HG03575 (cell line): ENCODE data around the gene HELT.
"Not testable (repeated sequence)": the region's sequence is repeated elsewhere in the genome, so short reads cannot be mapped to it uniquely, and the experiment has no call there.

Experiments used
- ATAC-seq: cut with Tn5 transposase; IDR thresholded peaks from one replicate; pipeline ENCODE4 v1.9.1; 2021; ENCODE audit not compliant: unreplicated experiment, insufficient number of reproducible peaks, low FRiP score; ENCODE audit errors: extremely low read depth

HELT gene

DNA sequence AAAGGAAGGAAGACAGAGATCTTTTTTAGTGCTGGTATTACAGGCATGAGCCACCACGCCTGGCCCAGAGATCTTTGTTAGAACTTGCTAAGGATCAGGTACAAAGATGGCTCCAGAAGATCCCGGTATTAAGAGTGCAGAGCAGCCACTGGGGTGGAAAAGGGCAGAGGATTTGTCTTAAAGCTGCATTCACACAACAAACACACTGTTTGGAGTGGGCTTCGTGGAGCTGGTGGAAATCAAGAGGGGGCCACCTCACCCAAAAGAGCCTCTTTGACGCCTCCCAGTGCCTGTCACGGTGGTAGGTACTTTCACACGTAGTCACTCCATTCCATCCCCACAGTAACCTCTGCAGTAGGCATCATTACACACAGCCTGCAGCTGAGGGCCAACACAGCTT, 13.3 kb downstream of the HELT start:
- ATAC-seq = no peak

DNA sequence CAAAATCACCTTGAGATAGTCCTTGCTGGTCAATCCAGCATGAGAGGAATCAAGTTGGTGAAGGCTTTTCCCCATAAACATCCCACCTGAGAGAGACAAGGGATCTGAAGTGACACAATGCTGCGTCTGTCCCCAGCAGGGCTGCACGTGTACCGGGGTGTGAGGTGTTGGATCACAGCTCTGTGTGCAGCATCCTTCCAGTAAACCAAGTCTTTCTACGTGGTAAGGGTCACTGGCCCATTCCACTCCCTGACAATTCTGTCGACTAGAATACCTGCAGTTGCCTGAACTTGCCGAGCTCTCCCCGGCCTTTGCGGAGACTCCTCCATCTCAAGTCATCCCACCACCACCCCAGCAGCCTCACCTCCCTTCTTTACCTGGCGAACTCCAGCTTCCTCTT, 14.8 kb downstream of the HELT start:
- ATAC-seq = no peak

DNA sequence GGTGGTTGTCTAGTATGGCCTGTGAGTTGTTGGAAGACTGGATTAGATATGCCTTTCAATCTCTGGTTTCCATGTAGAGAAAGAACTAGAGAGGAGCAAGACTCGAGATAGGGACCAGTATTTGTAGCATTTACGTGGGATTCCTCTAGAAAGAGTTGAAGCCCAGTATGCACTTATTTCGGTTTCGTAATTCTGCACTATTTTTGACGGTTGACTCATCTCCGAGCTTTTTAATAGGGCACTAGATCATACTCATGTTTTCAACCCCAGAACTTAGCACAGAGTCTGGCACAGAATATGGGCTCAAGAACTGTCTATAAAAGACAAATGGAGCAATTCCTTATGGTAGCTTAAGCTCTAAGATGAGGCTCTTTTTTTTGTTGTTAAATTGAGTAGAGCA, 15.7 kb downstream of the HELT start:
- no peak for ATAC-seq

DNA sequence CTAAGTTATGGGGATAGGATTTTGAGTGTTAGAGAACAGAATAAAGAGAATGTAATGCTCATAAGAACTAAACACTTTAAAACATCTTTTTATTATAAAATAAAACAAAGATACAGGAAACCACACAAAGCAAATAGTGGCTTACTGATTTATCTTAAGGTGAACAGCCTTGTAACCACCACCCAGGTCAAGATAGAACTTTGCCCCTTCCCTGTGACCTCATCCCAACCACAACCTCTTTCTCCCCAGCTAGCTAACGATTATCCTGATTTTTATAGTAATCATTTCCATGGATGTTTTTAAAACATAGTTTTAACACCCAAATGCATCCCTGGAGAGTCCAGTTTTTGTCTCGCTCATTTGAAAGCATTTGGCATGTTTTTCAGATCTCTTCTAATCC, 17.0 kb downstream of the HELT start:
- ATAC-seq = no peak

DNA sequence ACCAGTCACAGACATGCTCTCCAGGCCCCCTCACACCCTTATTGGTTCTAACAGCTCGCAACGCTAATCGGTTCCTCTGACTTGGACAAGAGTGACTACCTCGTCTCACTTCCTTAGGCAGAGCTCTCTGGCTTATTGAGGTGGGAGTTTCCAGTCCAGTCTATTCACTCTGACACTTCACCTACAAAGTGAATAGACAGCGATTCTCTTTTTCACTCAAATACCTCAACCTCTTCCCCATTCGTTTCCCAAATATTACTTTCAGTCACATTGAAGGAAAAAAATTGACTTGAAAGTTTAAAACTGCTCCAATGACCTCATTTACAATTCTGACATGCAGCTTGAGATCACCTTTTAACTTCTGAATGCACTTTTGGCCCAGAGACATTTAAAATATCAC, 17.7 kb downstream of the HELT start:
- no peak for ATAC-seq

DNA sequence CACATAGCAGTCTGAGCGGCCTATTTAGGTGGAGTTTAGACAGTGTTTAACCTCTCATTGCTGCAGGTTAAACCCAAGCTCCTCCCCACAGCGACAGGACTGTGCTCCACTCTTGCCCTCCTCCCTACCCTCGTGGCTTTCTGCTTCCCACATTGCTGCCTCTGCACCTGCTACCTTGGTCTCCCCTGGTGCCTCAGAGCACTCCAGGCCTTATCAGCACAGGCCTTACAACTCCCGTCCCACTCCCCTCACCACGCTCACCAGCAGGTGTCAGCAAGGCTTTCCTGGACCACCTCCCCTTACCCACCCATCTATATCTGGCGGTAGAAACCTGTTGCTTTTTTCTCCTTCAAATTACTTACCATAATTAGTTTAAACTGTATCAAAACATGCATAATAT, 18.6 kb downstream of the HELT start:
- ATAC-seq = no peak

DNA sequence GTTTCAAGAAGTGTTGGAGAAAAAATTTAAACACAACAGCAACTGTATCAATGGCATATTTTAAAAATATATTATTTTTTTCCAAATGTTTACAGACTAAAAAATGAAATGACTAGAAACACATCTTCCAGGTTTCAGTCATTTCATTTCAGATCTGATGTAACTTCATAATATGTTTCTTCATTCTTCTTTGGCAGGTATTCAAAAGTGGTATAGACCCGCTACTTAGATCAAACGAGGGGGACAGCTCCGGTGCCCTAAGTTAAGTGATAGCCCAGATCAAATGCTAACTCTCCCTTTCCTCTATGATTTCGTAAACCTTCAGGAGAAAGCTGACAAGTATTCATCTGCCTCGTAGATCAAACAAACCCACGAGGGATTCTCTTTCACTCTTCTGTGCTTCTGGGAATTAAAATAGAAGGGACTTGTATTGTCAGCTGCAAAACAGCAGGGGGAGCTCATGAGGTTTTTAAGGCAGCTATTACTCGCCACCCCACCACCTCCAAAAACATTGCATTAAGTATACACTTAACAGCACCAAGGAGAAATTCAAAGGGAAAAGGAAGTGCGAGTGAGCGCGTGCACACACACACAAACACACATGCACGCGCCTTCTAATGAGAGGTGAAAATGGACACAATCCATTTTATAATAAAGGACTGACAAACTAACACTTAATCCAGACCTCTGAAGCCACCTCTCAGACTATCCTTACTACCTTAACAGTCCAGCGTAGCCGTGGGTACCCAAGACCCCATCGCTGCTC, 21.4 kb downstream of the HELT start:
- ATAC-seq = peak; percentile 53

DNA sequence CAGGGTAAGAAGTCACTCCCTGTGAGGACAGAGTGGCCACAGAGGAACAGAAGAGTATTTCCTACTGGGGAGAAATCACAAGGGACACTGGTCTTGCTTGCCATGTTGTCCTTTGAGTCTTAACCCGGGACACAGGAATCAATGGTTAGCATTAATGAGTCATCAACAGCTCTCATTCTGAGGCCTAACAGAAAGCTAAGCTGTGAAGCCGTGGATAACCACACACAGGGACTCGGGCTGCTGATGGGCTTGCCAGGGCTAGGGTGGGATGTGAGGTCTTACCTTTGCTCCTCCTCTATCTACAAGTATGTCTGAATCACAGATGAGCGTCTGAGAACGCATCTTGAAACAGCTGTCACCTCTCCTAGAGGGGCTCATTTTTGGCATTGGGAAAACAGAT, 22.2 kb downstream of the HELT start:
- no peak for ATAC-seq

DNA sequence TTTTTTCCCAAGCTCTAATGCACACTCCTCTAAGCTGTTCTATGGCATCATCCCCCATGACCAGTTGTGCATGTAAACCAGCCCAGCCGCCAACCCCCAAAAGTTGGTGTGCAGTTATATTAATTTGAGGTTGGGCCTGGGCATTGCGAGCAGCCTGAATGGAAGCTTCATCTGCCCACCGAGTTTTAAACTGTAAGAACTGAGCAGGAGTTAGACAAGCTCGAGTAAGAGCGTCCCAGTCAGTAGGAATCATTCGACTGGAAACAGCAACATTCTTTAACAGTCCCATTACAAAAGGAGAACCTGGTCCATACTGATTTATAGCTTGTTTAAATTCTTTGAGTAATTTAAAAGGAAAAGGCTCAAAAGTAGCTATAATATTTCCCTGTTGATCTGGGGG, 32.0 kb downstream of the HELT start:
- not testable (repeated sequence) for ATAC-seq

DNA sequence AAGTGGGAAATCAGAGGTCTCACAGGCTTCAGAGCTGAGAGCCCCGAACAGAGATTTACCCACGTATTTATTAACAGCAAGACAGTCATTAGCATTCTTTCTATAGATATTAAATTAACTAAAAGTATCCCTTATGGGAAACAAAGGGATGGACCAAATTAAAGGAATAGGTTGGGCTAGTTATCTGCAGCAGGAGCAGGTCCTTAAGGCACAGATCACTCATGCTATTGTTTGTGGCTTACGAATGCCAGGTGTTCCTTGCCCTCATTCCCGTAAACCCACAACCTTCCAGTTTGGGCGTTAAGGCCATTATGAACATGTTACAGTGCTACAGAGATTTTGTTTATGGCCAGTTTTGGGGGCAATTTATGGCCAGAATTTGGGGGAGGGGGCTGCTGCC, 33.0 kb downstream of the HELT start:
- not testable (repeated sequence) for ATAC-seq

DNA sequence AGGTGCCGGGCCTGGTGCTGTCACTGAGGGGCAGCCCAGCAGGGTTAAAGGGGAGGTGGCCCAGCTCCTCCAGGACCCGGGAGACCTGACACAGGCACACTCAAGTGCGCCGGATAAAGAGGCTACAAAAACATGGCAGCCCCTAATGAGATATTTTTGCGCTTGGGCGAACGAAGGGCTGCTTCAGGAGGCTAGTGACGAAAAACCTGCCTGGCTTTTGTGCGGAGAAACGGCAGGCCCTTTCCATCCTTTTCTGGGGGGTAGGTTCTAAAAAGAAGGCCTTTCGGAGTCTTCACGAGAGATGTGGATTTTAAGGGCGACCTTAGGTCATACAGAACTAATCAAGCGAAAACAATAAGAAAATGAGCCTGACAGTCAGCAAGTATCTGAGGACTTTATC, 35.5 kb downstream of the HELT start:
- ATAC-seq = no peak

DNA sequence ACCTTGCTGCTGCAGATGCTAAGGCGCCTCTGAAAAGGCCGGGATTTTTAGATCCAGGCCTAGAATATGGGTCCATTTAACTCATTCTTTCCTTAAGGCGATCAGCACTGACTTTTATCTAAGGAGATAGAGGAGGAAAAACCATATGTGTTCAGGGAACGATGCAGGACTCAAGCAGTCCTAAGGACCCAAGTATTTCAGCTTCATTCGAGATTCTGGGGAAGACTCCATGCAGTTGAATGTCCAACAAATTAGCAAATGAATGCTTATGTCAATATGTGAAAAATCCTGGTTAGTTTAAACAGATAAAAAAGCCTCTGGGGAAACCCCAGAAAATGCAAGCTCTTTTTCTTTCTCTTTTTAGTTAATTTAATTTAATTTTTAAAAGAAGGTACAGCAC, 36.0 kb downstream of the HELT start:
- no peak for ATAC-seq

DNA sequence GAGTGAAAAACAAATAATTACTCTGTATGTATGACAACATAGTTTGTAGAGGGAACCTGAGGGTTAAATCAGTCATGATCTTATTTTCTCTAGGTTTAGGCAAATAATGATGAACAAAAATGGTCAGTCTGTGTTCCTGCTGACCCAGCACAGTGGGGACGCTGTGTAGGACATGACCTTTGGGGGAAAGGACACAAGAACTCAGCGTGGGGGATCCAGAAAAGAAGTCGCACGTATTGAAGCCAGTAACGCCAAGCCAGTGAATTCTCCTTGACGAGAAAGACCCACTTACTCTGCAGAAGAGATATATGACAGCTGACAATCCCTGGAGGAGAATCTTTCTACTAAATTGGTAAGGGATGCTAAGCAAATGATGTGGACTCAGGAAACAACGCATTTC, 36.6 kb downstream of the HELT start:
- no peak for ATAC-seq

DNA sequence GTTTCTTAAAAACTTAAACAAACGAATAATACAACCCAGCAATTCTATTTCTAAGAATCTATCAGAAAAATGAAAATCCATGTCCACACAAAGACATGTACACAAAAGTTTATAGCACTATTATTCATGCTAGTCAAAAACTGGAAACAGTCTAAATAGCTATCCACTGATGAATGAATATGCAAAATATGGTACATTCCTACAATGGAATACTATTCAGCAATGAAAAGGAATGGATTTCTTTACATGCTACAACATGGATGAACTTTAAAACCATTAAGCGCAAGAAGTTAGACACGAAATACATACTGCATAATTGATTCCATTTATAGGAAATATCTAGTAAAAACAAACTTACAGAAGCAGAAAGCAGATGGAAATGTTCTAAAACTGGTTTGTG, 43.3 kb downstream of the HELT start:
- ATAC-seq = no peak

DNA sequence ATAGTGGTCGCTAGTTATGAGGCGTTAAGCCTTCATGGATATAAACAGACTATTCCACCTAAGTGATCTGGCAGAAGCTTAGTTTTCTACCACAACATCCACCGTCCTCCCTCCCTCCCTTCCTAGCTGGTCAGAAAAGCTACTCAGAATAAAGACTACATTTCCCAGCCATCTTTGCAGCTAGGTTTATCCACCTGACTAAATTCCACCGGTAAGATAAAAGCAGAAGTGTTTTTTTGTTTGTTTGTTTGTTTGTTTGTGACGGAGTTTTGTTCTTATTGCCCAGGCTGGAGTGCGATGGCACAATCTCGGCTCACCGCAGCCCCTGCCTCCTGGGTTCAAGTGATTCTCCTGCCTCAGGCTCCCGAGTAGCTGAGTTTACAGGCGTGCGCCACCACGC, 44.3 kb downstream of the HELT start:
- ATAC-seq = no peak

DNA sequence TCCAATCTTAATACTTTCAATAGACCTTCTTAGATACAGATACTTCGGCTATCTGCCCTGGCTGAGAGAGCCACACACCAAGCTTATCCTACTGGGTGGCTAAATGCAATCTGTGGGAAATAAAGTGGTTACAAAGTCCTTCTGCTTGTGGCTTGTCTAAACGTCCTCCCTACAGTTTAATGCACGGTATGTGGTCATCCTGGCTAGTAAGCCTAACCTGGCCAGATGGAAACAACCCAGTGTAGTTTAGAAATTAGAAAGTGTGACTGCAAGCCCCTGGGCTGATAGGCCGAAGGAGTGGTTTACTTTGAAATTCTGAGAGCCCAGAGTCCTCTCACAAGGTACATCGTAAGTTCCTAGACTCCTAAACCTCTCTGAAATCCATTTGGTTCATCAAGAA, 47.9 kb downstream of the HELT start:
- no peak for ATAC-seq

DNA sequence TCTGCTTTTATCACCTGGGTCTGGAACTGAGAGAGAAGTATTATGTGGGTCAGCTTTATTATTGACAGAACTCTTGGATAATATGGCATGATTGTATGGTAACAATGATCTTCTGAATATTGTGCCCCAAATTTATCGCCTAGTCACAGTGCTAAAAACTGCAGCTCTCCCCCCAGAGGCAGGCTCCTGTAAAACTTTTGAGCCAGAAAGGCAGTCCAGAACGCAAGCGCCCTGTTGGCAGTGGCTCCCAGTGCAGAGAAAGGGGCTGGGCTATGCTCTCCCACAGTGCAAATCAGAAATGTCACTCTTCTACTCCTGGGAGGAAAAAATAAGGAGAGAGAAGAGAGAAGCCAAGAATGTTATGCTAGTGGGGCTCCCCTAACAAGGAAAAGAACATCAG, 50.5 kb downstream of the HELT start:
- ATAC-seq = no peak
